Body of pancreas (tissue), 4 donors: Measurements from ENCODE around the gene FBXL20. TPM values are rescaled to one million over a fixed set of nuclear protein-coding genes. Genes with fewer than 3 reads are reported as not detected.

Source experiments
- ATAC-seq: fragments of 150-250 bp; one replicate; pipeline ENCODE4 v1.9.1; 2016
- DNase-seq, 4 donors: peaks; one replicate each; pipeline ENCODE4 v3.0.0-alpha.2; 2019
- H3K27ac ChIP-seq, 4 donors: fragments of 200-600 bp; sonication (generic); 1 replicate in 3 of 4; 2 replicates in 1 of 4; pipeline versions ENCODE4 v1.5.1 to v1.6.1; 2016 to 2019; ENCODE audit warnings: mild to moderate bottlenecking in 1 of 4, mixed read lengths in 1 of 4, moderate library complexity in 1 of 4
- H3K27me3 ChIP-seq, 2 donors: fragments of 200-600 bp; sonication (generic); one replicate each; pipeline ENCODE4 v1.6.0; 2016; ENCODE audit warnings: mild to moderate bottlenecking in 1 of 2
- H3K36me3 ChIP-seq, 2 donors: fragments of 200-600 bp; sonication (generic); replicated peaks in 1 of 2; 2 replicates each; pipeline ENCODE4 v1.5.1; 2016; ENCODE audit warnings: low read depth in 2 of 2; ENCODE audit not compliant: insufficient read depth in 1 of 2
- H3K4me1 ChIP-seq: fragments of 200-600 bp; sonication (generic); one replicate; pipeline ENCODE4 v1.6.0; 2016
- H3K4me3 ChIP-seq, 2 donors: fragments of 200-600 bp; sonication (generic); 1 replicate in 1 of 2; 2 replicates in 1 of 2; pipeline ENCODE4 v1.5.1; 2016 to 2019
- H3K9me3 ChIP-seq, 3 donors: fragments of 200-600 bp; sonication (generic); 1 replicate in 2 of 3; 2 replicates in 1 of 3; pipeline ENCODE4 v1.5.1; 2016
- POLR2A ChIP-seq, 3 donors: fragments of 450-650 bp; IDR thresholded peaks; one replicate each; pipeline ENCODE4 v1.6.1; 2016; ENCODE audit warnings: antibody characterized with exemption in 3 of 3, mild to moderate bottlenecking in 2 of 3
- WGBS, 2 donors: methylation state at CpG; one replicate each; pipeline ENCODE4 v1.1.5; 2017; 5-methylcytosine and 5-hydroxymethylcytosine counted together
- intact Hi-C: fragments of 100-400 bp; cut with DNase I; formaldehyde crosslinking; loops from one replicate; pipeline ENCODE4 v1.15.1; 2023
- total RNA-seq, 2 donors: library from RNA; depleted of rRNA; stranded (reverse); fragments of >200 nt; gene quantifications; one replicate each; pipeline ENCODE4 v1.1.0, GENCODE V29; 2016
- TF ChIP-seq, protein P1 (sequence below), 7 experiments: fragments of 450-650 bp in 4 of 7; fragments of 200-600 bp in 3 of 7; sonication (generic) in 3 of 7; IDR thresholded peaks; one replicate each; pipeline ENCODE4 v1.5.1; 2016 to 2019; ENCODE audit warnings: antibody characterized with exemption in 7 of 7

Gene FBXL20
- total RNA-seq, 2 donors from 2014 or later: 6.7 to 11.9 TPM

- intact Hi-C loops: loop anchor here (10.0 kb wide), 3 partner anchors 74 to 254 kb away; partner anchors contain the start of gene ARL5C
- H3K4me3 ChIP-seq: no peak overlapping the region
- WGBS, 2 donors: 24 to 33% methylated on average over 10 to 15 of the region's 15 CpGs
- H3K27me3 ChIP-seq: peaks cover 0 to 4% of the 10 kb centered on the region in 2 donors
- TF ChIP-seq, protein P1, sequence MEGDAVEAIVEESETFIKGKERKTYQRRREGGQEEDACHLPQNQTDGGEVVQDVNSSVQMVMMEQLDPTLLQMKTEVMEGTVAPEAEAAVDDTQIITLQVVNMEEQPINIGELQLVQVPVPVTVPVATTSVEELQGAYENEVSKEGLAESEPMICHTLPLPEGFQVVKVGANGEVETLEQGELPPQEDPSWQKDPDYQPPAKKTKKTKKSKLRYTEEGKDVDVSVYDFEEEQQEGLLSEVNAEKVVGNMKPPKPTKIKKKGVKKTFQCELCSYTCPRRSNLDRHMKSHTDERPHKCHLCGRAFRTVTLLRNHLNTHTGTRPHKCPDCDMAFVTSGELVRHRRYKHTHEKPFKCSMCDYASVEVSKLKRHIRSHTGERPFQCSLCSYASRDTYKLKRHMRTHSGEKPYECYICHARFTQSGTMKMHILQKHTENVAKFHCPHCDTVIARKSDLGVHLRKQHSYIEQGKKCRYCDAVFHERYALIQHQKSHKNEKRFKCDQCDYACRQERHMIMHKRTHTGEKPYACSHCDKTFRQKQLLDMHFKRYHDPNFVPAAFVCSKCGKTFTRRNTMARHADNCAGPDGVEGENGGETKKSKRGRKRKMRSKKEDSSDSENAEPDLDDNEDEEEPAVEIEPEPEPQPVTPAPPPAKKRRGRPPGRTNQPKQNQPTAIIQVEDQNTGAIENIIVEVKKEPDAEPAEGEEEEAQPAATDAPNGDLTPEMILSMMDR (IDR thresholded peaks at IDR 0.05): no peak
- TF ChIP-seq POLR2A (IDR thresholded peaks at IDR 0.05): no peak
- H3K27ac ChIP-seq: no peak overlapping the region
- no peaks in the 10 kb centered on the region for H3K4me1 ChIP-seq
- no peaks in the 10 kb centered on the region for H3K36me3 ChIP-seq
- no peak for ATAC-seq
- DNase-seq: peak in 3 of 4 donors; percentile 19 to 51 (median 50)
- no peaks in the 10 kb centered on the region for H3K9me3 ChIP-seq
These were observed 163.0 kb downstream of the FBXL20 start for GRCh38 chr17:39238311-39238972.

- DNase-seq: no peak
- intact Hi-C loops: loop anchor here (10.0 kb wide), 3 partner anchors 73 to 253 kb away; partner anchors contain the start of gene ARL5C
- Histone ChIP-seq H3K36me3 (no peaks in the 10 kb centered on the region), H3K4me1 (no peaks in the 10 kb centered on the region), H3K4me3 (no peak overlapping the region), H3K9me3 (no peaks in the 10 kb centered on the region), H3K27me3 (peaks cover 0 to 6% of the 10 kb centered on the region in 2 donors), H3K27ac (no peak overlapping the region)
- ATAC-seq: no peak
- TF ChIP-seq, protein P1 (IDR thresholded peaks at IDR 0.05): no peak
- TF ChIP-seq POLR2A (IDR thresholded peaks at IDR 0.05): no peak
- 73 to 77% methylated on average over 2 to 7 of the region's 7 CpGs for WGBS, 2 donors
These were observed 163.8 kb downstream of the FBXL20 start for GRCh38 chr17:39237586-39237985.

GRCh38 chr17:39236981-39237441 lies 164.4 kb downstream of the FBXL20 start:
- Histone ChIP-seq H3K27me3 (peaks cover 0 to 11% of the 10 kb centered on the region in 2 donors), H3K36me3 (no peaks in the 10 kb centered on the region), H3K9me3 (no peaks in the 10 kb centered on the region), H3K27ac (no peak overlapping the region), H3K4me3 (no peak overlapping the region), H3K4me1 (peaks cover 4% of the 10 kb centered on the region)
- DNase-seq (no peak), ATAC-seq (no peak)
- no peak for TF ChIP-seq POLR2A (IDR thresholded peaks at IDR 0.05)
- TF ChIP-seq, protein P1 (IDR thresholded peaks at IDR 0.05): no peak
- intact Hi-C loops: loop anchor here (10.0 kb wide), 3 partner anchors 72 to 252 kb away; partner anchors contain the start of gene ARL5C
- 69 to 81% methylated on average over 4 to 6 of the region's 6 CpGs for WGBS, 2 donors

- Histone ChIP-seq H3K9me3 (no peaks in the 10 kb centered on the region), H3K27ac (no peak overlapping the region), H3K27me3 (peaks cover 0 to 12% of the 10 kb centered on the region in 2 donors), H3K4me1 (peaks cover 9% of the 10 kb centered on the region), H3K4me3 (no peak overlapping the region), H3K36me3 (no peaks in the 10 kb centered on the region)
- DNase-seq (no peak), ATAC-seq (no peak)
- TF ChIP-seq, protein P1 (IDR thresholded peaks at IDR 0.05): no peak
- no peak for TF ChIP-seq POLR2A (IDR thresholded peaks at IDR 0.05)
- intact Hi-C loops: loop anchor here (10.0 kb wide), 3 partner anchors 72 to 252 kb away; partner anchors contain the start of gene ARL5C
- WGBS, 2 donors: 47% methylated on average over 5 of the region's 5 CpGs; no CpG with 5 or more reads in 1 of the 2 donors
These were observed 164.9 kb downstream of the FBXL20 start for GRCh38 chr17:39236450-39236927.
